BJ (cell line): ENCODE data around the gene CHSY3. TPM values are rescaled to one million over a fixed set of nuclear protein-coding genes. Genes with fewer than 3 reads are reported as not detected.

Experiments
- CTCF ChIA-PET: fragments of 350-600 bp; formaldehyde crosslinking; extraction: SDS; loops from one replicate; lab custom pipeline; 2021; ENCODE audit warnings: antibody characterized with exemption, inconsistent platforms; lab: Yijun Ruan, JAX
- POLR2A ChIA-PET: fragments of 300-600 bp; sonication (Branson Sonifier 250); formaldehyde crosslinking; extraction: SDS; loops from one replicate; lab custom pipeline; 2021; ENCODE audit warnings: antibody characterized with exemption; lab: Charles Lee
- DNase-seq: peaks from one replicate; pipeline ENCODE4 v3.0.0-alpha.2; 2011; ENCODE audit warnings: low read depth
- H3K27me3 ChIP-seq: 2 replicates; pipeline ENCODE4 v1.6.0; 2011; ENCODE audit warnings: low read length; ENCODE audit not compliant: control insufficient read depth, insufficient read depth
- H3K36me3 ChIP-seq: 2 replicates; pipeline ENCODE4 v1.5.1; 2011; ENCODE audit warnings: low read length; ENCODE audit not compliant: control insufficient read depth, insufficient read depth
- H3K4me3 ChIP-seq: 2 replicates; pipeline ENCODE4 v1.5.1; 2011; ENCODE audit warnings: low read depth, mild to moderate bottlenecking, control low read depth, low read length
- polyA plus RNA-seq: library from polyadenylated mRNA; depleted of rRNA; stranded (reverse); fragments of >200 nt; gene quantifications from 2 replicates; pipeline ENCODE4 v1.2.3, GENCODE V29; 2011
- TF ChIP-seq, protein P1 (sequence below): IDR thresholded peaks from 2 replicates; pipeline ENCODE4 v1.5.1; 2011; ENCODE audit warnings: low read depth, mild to moderate bottlenecking, control low read depth, inconsistent platforms, low read length, moderate library complexity; ENCODE audit not compliant: insufficient read depth

Gene CHSY3
- polyA plus RNA-seq, 1 experiment: 0.91 TPM

- no peak for DNase-seq
- ChIA-PET POLR2A (no interaction called here), CTCF (interaction anchor here (0.7 kb wide), 1 partner anchor 238 kb away, joined by 3 read pairs; no protein-coding TSS in a partner anchor)
- H3K27me3 ChIP-seq: no peaks in the 10 kb centered on the region
- TF ChIP-seq, protein P1, sequence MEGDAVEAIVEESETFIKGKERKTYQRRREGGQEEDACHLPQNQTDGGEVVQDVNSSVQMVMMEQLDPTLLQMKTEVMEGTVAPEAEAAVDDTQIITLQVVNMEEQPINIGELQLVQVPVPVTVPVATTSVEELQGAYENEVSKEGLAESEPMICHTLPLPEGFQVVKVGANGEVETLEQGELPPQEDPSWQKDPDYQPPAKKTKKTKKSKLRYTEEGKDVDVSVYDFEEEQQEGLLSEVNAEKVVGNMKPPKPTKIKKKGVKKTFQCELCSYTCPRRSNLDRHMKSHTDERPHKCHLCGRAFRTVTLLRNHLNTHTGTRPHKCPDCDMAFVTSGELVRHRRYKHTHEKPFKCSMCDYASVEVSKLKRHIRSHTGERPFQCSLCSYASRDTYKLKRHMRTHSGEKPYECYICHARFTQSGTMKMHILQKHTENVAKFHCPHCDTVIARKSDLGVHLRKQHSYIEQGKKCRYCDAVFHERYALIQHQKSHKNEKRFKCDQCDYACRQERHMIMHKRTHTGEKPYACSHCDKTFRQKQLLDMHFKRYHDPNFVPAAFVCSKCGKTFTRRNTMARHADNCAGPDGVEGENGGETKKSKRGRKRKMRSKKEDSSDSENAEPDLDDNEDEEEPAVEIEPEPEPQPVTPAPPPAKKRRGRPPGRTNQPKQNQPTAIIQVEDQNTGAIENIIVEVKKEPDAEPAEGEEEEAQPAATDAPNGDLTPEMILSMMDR: no peak
- H3K36me3 ChIP-seq: no peaks in the 10 kb centered on the region
- no peak overlapping the region for H3K4me3 ChIP-seq
These were observed 13.0 kb downstream of the CHSY3 start for GRCh38 chr5:129917224-129917623.

DNA sequence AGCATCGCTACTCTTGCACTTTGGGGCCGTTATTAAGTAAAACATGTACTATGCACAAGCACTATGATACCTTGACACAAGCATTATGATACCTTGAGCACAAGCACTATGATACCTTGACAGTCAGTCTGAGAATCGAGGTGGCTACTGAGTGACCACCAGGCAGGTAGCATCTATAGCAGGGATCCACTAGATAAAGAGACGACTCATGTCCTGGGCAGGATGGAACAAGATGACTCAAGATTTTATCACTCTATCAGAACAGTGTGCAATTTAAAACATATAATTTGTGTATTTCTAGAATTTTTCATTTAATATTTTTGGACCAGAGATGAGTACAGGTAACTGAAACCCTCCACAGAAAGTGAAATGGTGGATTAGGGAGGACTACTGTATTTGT lies 16.9 kb downstream of the CHSY3 start:
- H3K4me3 ChIP-seq: no peak overlapping the region
- POLR2A ChIA-PET: no interaction called here
- no peaks in the 10 kb centered on the region for H3K27me3 ChIP-seq
- no peak for DNase-seq
- CTCF ChIA-PET: interaction anchor here (1.5 kb wide), 1 partner anchor 17 kb away, joined by 4 read pairs; the partner anchor contains the start of gene CHSY3
- TF ChIP-seq, protein P1: no peak
- no peaks in the 10 kb centered on the region for H3K36me3 ChIP-seq

- Histone ChIP-seq H3K36me3 (no peaks in the 10 kb centered on the region), H3K4me3 (no peak overlapping the region), H3K27me3 (no peaks in the 10 kb centered on the region)
- CTCF ChIA-PET: no interaction called here
- TF ChIP-seq, protein P1: no peak
- DNase-seq: no peak
- POLR2A ChIA-PET: interaction anchor here (0.5 kb wide), 1 partner anchor 26 kb away, joined by 7 read pairs; the partner anchor contains the start of gene CHSY3
These were observed 26.0 kb downstream of the CHSY3 start for GRCh38 chr5:129930221-129930620.

- CTCF ChIA-PET: no interaction called here
- no peak overlapping the region for H3K4me3 ChIP-seq
- POLR2A ChIA-PET: no interaction called here
- no peak for DNase-seq
- TF ChIP-seq, protein P1: no peak
- no peaks in the 10 kb centered on the region for H3K27me3 ChIP-seq
- no peaks in the 10 kb centered on the region for H3K36me3 ChIP-seq
These were observed 31.4 kb downstream of the CHSY3 start for GRCh38 chr5:129935626-129936025.

DNA sequence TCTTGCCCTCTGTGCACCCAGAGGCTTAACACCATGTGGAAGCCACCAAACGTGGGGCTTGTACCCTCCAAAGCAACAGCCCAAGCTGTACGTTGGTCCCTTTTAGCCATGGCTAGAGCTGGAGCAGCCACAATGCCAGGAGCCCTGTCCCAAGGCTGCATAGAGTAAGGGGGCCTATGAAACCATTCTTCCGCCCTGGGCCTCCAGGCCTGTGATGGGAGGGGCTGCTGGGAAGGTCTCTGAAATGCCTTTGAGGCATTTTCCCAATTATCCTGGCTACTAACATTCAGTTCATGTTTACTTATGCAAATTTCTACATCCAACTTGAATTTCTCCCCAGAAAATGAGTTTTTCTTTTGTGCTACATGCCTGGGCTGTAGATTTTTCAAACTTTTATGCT lies 33.8 kb downstream of the CHSY3 start:
- Histone ChIP-seq H3K4me3 (no peak overlapping the region), H3K27me3 (no peaks in the 10 kb centered on the region), H3K36me3 (no peaks in the 10 kb centered on the region)
- DNase-seq: no peak
- ChIA-PET CTCF (no interaction called here), POLR2A (no interaction called here)
- TF ChIP-seq, protein P1: no peak
